Stimulated activated CD8-positive, alpha-beta memory T cell treated with anti-CD3 and anti-CD28 coated beads, Interleukin-12 subunit alpha, Interleukin-12 subunit beta, amount 100 ng/mL, for 1 hour (primary cell): ENCODE data around the gene C16orf89.
"Not testable (repeated sequence)": the region's sequence is repeated elsewhere in the genome, so short reads cannot be mapped to it uniquely, and the experiment has no call there.

Experiments
- DNase-seq: peaks from one replicate; pipeline ENCODE4 v3.0.0-alpha.2; 2020; ENCODE audit warnings: low read depth

C16orf89 gene

GRCh38 chr16:5084802-5085201, 19.0 kb upstream of the C16orf89 start:
- peak; percentile 41 for DNase-seq

- not testable (repeated sequence) for DNase-seq
Observed at GRCh38 chr16:5084099-5084731, 18.5 kb upstream of the C16orf89 start.

DNA sequence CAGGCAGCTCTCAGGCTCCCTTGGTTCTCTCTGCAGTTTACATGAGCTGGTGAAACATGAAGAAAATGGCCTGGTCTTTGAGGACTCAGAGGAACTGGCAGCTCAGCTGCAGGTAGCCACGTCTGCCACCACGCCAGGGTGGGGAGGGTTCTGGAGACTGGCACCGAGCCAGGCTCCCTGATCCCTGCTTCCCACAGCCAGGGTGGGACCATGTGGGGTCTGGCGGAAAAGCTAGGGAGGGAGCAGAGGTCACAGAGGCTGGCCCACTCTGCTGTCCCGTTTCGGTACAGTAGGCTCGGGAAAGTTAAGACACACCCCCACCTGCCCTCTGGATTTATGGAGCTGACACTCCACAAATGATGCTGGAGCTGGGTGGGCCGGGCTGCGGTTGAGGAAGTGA, 17.9 kb upstream of the C16orf89 start:
- DNase-seq = not testable (repeated sequence)

DNA sequence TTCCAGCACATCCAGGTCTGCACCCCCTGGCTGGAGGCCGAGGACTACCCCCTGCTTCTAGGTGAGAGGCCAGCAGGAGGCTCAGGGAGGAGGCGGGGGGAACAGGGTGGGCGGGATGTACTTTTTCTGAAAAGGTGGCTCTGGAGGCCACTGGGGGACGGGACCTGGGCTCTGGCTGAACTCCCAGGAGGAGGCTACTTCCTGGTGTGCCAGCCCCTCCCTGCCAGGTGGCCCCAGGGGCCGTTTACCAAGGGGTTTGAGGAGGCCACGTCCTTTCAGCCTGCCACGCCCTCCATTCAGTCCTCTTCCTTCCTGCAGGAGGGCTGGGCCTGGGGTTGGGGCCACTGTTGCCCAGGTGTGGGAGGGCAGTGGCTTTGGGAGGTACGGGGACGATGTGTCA, 15.2 kb upstream of the C16orf89 start:
- DNase-seq = not testable (repeated sequence)

GRCh38 chr16:5080461-5080860, 14.7 kb upstream of the C16orf89 start:
- DNase-seq = not testable (repeated sequence)

GRCh38 chr16:5078626-5079025, 12.9 kb upstream of the C16orf89 start:
- DNase-seq = no peak

DNA sequence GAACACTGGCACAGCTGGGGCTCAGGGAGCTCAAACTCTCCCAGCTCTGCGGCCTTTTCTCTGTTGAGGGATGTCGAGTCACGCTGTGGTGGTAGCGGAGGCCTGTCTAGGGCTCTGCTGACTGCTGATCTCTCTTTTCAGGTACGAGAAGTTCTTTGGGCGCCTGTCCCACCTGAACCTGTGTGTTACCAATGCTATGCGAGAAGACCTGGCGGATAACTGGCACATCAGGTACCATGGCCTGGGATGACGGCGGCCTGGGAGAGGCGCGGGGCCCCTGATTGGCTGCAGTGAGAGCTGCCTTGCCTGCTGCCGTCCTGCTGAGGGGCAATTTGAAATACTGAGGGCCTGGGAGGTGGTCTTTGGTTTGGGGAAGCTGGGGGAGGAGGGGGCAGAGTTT, 11.5 kb upstream of the C16orf89 start:
- no peak for DNase-seq

- DNase-seq = no peak
Observed at GRCh38 chr16:5075637-5076036, 9.9 kb upstream of the C16orf89 start.

DNA sequence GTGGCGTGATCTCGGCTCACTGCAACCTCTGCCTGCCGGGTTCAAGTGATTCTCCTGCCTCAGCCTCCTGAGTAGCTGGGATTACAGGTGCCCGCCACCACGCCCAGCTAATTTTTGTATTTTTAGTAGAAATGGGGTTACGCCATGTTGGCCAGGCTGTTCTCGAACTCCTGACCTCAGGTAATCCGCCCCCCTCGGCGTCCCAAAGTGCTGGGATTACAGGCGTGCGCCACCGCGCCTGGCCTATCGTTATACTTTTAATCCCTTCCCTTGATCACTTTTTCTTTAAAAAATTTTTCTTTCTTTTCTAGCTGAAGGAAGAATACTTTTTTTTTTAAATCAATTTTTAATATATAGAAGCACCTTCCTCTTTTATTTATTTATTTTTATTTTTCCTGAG, 8.0 kb upstream of the C16orf89 start:
- DNase-seq = not testable (repeated sequence)

DNA sequence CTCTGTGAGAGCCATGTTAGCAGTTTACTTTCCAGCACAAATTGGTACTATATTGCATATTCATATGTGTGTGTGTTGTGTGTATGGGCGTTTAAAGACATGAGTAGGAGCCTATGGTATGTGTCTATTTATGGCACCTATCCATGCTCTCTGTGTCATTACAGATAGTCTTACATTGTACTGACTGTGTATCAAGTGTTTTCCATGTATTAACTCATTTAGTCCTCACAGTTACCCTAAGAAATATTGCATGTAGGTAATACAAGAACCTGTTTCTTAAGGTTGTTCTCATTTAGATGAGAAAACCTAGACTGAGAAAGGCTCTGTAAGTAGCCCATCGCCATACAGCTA, 7.5 kb upstream of the C16orf89 start:
- no peak for DNase-seq

DNA sequence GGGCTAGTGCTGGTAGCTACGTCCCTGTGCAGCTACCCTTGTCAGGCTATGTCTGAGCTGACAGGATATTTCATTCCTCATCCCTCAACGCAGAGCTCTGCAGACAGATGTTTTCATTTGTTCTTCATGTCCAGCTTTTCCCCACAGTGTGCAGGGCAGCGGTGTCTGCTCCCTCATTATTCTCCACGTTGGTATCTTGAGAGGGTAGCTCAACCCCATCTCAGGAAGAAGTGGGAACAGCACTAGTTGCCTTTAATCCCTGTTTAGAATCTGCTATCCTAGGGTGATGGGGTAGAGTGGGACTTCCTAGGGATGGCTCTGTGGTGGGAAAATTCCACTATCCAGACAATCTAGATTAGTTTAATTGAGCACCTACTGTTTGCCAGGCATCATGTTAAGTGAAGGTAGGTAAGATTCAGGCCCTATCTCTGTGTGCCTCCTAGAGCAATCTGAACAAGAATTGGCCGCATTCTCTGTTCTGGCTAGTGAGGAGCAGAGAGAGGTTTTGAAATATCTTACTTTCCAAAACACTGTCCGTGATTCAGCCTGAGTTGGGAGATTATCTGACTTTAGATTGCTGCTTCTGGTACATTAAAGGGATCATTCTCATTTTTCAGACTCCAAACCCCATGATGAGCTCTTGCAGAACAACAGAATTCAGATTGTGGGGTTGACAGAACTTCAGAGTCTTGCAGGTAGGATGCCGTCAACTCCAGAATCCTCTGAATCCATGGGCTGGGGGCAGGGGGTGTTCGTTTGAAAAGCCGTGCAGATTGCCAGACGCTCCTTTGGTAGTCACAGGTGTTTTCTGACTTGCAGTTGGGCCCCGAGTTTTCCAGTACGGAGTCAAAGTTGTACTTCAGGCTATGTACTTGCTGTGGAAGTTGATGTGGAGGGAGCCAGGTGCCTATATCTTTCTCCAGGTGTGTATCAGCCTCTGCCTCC, 6.8 kb upstream of the C16orf89 start:
- no peak for DNase-seq

- DNase-seq = peak; percentile 87
Observed at GRCh38 chr16:5071681-5072333, 6.1 kb upstream of the C16orf89 start, which contains the start of gene ALG1. Gene ALG1, plus strand, starts transcription at chr16:5071843. Its CDS starts 7 bp downstream, at chr16:5071850.

- DNase-seq = no peak
Observed at GRCh38 chr16:5071341-5071680, 5.6 kb upstream of the C16orf89 start.

- DNase-seq = no peak
Observed at GRCh38 chr16:5070431-5071186, 4.9 kb upstream of the C16orf89 start.

DNA sequence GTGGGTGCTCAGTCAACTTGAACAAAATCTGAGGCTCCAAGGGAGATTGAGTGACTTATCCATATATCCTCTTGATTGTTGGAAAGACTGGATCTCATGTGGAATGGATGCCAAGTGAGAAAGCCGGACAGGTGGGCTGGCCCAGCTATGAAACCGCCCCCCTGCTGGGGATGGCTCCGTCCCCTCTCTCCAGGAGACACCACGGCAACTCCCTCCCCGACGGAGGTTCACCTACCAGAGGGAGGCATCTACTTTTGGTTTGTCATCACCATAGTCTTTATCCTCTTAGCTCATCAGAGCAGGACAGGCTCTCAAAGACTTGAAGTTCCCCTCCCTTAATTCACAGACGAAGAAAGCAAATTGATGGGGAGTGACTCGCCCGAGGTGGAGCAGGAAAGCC, 4.1 kb upstream of the C16orf89 start:
- no peak for DNase-seq

- no peak for DNase-seq
Observed at GRCh38 chr16:5069048-5069447, 3.3 kb upstream of the C16orf89 start.

- no peak for DNase-seq
Observed at GRCh38 chr16:5066511-5066910, 755 bp upstream of the C16orf89 start.

DNA sequence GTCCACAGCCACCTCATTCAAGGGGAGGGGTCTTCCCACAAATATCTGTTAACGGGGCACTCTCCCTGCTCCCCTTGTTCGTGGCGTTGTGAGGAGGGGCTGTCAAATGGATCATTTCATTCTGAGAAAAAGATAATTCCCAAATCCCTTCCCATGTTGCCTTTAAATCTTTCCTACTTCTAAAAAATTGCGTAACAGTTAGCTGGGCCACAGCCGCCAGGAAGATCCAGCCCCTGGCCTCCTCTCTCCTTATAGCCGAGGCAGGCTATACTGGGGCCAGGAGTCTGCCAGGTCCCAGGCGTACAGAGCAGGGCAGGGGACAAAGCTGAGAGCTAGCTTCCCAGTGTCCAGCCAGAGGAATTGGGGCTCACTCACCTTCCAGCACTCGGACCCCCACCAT, 430 bp downstream of the C16orf89 start:
- DNase-seq = no peak

DNA sequence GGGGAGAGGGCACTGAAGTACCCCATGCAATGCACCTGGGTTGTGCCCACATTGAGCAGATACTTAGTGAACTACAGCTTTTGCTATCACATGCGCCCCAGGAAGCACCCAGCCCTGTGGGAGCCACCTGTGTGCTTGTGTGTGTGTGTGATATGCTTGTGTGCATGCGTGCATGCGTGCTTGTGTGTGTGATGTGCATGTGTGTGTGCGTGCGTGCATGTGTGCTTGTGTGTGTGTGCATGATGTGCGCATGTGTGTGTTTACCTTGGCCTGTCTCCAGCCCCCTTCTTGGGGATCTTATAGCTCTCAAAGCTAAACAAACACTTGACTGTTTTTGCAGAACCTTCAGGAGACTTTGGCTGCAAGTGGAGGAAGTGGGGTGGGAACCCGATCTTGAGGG, 841 bp downstream of the C16orf89 start:
- DNase-seq = no peak

- no peak for DNase-seq
Observed at GRCh38 chr16:5062790-5063765, 2.7 kb downstream of the C16orf89 start.

- DNase-seq = no peak
Observed at GRCh38 chr16:5062051-5062450, 3.7 kb downstream of the C16orf89 start.
